GM18517 (cell line): ENCODE data around the gene TNIP3.
A peak's percentile ranks its signal among the peaks of the same experiment; 100 is the strongest.
"Not testable (repeated sequence)": the region's sequence is repeated elsewhere in the genome, so short reads cannot be mapped to it uniquely, and the experiment has no call there.

Experiments used
- ATAC-seq: cut with Tn5 transposase; IDR thresholded peaks from one replicate; pipeline ENCODE4 v1.9.1; 2021; ENCODE audit warnings: mild to moderate bottlenecking, moderate library complexity; ENCODE audit not compliant: unreplicated experiment

Gene TNIP3

DNA sequence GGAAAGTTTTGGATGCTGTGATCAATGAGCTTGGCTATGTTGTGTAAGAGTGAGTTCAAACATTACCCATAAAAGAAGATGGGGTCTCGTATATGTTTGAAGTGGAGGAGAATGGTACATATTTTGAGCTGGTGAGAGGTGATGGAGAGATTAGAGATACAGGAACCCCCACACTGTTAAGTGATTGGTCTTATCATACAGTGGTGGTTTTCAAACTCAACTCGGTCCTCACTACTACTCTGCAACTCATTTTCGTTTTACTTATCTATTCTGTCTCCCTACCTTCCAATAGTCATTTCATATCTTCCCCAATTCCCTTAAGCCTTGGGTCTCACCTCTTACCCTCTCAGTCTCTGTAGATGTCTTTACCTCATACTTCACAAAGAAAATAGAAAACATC is 16.4 kb upstream of the TNIP3 start:
- no peak for ATAC-seq

- no peak for ATAC-seq
Observed at GRCh38 chr4:121177246-121178137, 13.4 kb upstream of the TNIP3 start.

DNA sequence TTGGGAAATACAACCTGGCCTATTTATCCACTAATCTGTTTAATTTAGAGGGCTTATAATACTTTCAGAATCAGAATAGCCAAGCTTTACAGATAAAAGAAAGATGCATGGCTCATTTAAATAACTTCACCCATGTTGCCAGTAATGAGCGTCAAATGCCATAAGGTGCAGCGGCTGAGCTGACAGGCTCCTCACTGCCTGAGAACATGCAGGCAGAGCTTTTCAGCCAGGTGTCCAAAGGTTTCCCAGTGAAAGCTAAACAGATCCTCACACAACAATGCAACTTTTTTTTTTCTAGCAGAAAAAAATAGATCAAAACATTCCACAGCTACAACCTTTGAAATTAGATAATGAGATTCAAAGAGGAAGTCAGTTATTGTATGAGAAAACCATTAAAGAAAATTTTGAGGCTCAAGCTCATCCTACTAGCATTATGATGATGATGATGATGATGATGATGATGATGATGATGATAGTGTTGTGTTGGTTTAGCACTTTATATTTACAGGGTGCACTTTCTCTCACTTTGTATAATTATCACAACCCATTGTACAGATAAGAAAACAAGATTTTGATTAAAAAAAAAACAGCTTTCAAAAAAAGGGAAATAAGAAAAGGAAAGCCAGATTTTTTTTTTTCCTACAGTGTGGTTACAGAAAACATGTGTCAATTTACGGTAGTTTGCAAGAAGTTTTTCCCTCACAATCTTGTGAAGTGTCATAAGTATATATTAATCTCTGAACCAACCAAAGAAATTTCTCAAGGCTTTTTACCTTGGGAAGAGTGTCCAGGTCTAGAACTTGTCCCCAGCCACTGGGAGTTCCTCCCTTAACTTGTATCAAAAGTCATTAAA is 12.2 kb upstream of the TNIP3 start:
- no peak for ATAC-seq

- not testable (repeated sequence) for ATAC-seq
Observed at GRCh38 chr4:121171477-121171876, 7.4 kb upstream of the TNIP3 start.

DNA sequence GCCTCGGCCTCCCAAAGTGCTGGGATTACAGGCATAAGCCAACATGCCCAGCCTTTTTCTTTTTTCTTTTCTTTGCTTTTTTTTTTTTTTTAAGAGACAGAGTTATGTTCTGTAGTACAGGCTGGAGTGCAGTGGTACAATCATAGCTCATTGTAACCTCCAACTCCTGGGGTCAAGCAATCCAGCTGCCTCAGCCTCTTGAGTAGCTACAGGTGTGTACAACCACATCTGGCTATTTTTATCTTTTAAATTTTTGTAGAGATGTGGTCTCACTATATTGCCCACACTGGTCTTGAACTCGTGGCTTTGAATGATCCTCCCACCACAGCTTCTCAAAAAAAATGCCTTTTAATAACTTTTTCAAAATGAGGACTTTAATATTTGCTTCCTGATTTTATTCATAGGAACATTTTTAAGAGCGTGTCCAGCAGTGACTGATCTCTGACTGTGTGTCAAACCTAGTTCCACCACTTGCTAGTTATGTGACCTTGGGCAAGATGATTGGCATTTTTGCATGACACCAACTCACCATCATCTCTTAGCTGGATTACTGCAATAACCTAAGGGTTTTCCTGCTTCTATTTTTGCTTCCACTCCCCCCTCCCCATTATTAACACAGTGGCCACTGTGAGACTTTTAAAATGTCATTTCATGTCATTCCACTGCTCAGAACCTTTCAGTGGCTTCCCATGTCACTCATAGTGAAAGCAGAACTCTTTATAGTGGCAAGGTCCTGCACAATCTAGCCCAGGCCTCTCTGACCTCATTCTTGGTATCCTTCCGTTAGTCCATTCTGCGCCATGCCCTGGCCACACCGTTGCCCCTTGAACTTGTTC is 4.5 kb upstream of the TNIP3 start:
- peak; percentile 91 for ATAC-seq

- no peak for ATAC-seq
Observed at GRCh38 chr4:121166976-121167375, 2.9 kb upstream of the TNIP3 start.

DNA sequence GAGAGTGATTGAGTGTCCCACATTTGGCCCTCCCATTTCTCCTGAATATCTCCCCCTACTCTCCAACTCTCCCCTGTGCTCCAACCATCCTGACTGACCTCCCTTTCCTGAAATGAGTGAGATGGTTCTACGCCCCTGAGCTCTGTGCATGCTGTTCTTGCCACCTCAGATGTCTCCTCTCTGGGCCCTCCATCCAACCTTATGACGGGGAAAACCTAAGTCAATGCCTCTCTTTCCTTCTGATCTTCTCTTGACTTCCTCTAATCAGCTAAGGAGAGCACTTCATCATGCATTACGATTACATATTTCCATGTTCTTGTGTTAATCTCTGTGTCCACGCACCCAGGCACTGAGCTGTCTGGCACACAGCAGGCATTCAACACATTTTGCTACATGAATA is 1.1 kb upstream of the TNIP3 start:
- ATAC-seq, result no peak

DNA sequence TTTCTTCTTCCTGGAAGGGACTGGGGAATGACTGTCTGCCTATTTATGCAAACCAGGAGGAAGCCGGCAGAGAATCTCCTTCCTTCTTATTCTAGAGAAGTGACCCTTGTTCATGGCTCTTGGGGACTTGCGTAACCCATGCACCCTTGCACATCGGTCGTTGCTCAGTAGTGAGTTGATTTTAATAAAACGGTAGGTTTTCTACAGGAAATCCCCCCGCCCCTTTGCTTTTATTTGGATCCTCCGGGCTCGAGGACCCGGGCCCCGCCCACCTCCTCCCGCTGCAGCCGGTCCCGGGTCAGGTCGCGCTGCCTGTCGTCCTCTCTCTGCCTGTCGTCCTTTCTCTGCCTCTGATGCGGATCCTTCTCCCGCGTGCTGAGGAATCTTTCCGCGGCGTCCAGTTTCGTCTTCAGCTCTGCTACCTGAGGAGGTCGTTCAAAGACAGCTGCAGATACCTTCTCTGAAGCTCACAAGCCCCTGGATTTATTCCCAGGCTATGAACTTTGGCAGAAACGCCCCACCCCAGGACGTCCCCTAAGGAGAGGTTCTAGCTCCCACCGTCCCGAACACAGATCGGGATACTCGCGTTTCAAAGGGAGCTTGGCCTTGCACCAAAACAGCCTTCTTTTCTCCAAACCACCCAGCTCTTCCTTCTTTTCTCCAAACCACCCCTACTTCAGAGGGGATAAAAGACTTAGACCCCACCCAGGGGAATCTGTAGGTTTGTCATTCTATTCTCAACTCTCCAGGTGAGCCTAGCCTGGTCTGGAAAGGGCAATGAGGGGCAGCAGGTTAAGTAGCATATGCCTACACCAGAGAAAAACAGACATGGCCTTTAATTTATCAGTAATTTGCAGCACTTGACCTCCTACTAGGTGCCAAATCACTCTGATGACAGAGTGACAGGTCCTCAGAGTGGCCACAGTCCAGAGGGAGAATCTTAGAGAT is 7.0 kb downstream of the TNIP3 start:
- ATAC-seq, result no peak

DNA sequence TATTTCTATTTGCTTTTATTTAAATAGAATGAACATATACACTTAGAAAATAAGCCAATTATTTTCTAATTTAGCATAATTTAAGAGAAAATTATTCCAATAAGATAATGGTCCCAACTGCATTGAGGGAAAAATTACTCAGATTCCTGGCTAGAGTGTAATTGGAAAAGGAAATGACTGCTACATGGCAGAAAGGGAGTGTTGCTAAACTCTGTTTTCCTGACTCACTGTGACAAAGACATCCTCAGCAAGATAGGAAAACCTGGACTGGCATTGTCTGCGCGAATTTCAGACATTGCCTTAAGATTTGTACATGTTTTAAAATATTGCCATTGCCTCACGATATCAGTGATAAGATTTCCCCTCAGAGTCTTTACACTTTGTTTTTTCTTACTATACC is 8.2 kb downstream of the TNIP3 start:
- no peak for ATAC-seq

GRCh38 chr4:121154103-121154515 is 10.0 kb downstream of the TNIP3 start:
- ATAC-seq, result no peak

DNA sequence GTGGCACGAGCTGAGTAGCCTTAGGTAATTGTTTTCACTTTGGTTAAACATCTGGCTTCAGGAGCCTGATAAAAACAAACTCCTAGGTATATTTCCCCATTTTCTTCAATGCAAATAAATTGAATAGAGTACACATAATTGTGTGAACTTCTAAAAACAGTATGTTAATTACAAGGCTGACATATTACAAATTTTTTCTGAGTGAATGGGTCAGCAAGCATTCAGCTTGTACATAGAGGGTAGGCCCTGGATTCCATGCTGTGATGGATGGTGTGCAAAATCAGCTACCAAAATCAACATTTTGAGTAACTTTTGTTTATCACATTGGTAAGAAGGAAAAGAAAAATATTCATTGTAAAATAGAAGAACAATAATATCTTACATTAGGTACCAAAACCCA is 12.2 kb downstream of the TNIP3 start:
- no peak for ATAC-seq

GRCh38 chr4:121150486-121150885 is 13.6 kb downstream of the TNIP3 start:
- no peak for ATAC-seq

- ATAC-seq, result no peak
Observed at GRCh38 chr4:121150003-121150402, 14.1 kb downstream of the TNIP3 start.

DNA sequence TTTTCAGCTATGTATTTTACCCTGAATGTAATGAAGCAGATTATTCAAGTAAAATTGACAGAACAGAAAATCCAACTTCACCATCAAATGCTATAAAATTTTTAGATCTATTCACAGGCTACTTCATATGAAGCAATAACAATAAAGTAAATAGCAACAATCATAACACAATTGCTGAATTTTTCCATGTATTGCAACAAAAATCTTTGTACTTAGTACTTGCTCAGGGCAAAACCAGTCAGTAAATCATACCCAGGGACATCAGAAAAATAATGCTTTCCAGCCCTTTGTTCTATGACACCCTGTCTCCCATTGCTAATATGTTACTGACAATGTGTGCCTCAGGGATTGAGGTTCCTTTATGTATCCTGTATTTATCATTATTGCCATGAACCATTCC is 15.5 kb downstream of the TNIP3 start:
- ATAC-seq, result no peak

DNA sequence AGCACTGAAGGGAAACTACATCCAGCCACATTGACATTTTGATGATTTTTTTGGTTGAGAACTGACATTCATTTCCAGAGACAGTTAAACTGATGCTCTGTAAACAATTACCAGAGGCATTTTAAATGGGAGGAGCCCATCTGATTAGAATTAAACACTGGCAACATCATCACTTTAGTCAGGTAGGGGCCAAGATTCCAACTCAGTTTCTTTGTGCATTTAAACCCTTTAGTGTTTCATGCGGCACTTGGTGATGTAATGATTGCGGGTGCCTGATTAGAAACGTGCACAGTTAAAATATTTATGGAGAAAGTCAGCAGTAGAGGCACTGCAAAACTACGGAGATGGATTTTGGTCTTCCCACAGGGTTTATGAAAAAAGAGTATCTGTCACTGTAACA is 16.1 kb downstream of the TNIP3 start:
- no peak for ATAC-seq

- no peak for ATAC-seq
Observed at GRCh38 chr4:121146530-121146929, 17.6 kb downstream of the TNIP3 start.

DNA sequence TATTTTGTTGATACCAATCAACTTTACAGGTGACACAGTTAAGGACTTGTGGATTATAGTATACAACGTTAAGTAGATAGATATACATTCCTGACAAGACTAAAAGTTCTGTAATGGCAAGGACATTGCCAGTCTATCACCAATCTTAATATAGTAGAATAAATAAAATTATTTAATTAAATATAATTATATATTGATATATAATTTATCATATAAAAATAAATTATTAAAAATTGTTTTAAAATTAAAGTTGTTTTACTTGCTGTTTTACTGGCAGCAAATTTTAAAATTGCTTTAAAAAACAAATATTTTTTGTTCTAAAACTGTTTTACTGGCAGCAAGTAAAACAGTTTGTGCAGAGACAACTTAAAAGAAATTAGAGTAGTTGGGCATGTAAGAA is 18.7 kb downstream of the TNIP3 start:
- ATAC-seq, result no peak

- no peak for ATAC-seq
Observed at GRCh38 chr4:121144021-121144420, 20.1 kb downstream of the TNIP3 start.

- no peak for ATAC-seq
Observed at GRCh38 chr4:121143131-121143530, 21.0 kb downstream of the TNIP3 start.
